CD4-positive, alpha-beta T cell treated with Interleukin-10 for 1 hour (primary cell): ENCODE results near the gene LINGO1.

Experiments used
- DNase-seq: peaks from one replicate; pipeline ENCODE4 v3.0.0-alpha.2; 2020

LINGO1 gene

DNA sequence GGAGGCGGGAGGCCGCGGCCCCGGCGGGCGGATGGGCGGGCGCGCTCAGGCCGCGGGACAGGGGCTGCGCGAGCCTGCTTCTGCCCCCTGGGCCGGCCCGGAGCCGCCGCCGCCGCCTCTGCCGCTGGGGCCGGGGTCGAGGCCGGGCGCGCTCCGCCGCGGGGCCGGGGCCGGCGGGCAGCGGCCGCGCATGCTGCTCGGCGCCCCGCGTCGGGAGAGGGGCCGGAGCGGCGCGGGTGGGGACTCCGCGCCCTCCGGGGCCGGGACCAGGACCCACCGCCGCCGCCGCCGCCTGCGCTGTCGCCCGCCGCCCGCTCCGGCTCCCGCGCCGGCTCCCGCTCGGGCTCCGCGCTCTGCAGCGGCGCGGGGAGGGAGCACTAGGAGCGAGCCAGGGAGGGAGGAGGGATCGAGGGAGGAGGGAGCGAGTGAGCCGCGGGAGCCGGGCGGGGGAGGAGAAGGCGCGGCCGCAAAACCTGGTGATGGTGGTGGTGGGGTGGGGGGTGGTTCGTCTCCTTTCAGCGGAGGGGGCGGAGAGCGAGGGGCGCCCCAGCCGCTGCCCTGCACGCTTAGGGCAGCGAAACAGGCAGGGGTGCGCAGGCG is at the start of gene LINGO1:
Gene LINGO1 (minus strand): TSS at position 379 of the 600 bp plus-strand sequence. CDS start 597 bp downstream, outside the sequence.
- no peak for DNase-seq

DNA sequence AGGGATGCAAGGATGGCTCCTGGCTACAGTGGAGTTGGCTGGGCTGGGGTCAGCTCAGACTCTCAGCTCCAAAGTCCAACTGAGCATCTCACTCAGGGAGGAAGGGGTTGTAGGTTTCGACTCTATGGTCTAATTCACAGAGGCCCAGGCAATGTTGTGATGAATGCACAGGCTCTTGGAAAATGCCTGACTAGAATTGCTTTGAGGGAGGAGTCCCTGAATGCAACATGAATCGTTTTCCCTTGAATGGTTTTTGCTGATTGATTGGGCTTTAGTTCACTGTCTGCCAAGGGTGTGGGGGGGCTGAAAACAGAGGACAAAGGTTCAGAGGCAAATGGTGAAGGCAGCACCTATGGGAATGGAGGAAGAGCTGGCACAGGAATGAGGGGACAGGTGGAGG is 48.6 kb upstream of the LINGO1 start:
- no peak for DNase-seq

GRCh38 chr15:77676569-77677375 is 44.1 kb upstream of the LINGO1 start:
- no peak for DNase-seq

- no peak for DNase-seq
These were observed 43.2 kb upstream of the LINGO1 start for GRCh38 chr15:77675806-77676415.

DNA sequence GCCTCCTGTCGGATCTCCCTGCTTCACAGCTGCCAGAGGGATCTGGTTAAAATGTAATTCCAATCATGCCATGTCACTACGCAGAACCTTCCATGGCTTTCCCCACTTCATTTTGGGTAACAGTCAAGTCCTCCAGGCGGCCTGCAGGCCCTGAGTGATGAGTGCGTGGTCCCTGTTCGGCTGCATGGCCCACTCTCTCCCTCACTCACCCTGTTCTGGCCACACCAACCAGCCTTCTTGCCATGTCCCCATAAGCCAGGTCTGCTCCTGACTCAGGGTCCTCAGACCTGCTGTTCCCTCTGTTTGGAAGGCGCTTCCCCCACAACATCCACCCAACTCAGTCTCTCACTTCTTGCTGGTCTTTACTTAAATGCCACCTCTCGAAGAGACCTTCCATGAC is 41.6 kb upstream of the LINGO1 start:
- no peak for DNase-seq

GRCh38 chr15:77673866-77674265 is 41.2 kb upstream of the LINGO1 start:
- DNase-seq = no peak

DNA sequence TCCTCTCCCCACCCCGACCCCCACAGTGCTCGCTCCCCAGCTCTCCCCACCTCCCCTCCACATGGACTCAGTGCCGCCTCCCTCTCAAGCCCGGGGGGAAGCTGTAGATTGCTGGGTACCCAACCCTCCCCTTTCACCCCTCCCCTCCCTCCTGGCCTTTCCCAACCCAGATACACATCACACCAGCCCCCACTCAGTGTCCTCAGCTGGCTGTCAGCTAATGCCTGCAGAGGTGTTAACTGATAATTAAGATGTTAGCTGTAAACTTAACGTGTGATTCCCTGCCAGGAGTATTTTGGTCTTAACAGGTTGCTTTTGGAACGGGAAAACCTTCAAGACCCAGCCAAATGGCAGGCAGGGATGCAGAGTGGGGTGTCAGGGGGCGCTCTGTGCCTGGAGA is 39.4 kb upstream of the LINGO1 start:
- no peak for DNase-seq

DNA sequence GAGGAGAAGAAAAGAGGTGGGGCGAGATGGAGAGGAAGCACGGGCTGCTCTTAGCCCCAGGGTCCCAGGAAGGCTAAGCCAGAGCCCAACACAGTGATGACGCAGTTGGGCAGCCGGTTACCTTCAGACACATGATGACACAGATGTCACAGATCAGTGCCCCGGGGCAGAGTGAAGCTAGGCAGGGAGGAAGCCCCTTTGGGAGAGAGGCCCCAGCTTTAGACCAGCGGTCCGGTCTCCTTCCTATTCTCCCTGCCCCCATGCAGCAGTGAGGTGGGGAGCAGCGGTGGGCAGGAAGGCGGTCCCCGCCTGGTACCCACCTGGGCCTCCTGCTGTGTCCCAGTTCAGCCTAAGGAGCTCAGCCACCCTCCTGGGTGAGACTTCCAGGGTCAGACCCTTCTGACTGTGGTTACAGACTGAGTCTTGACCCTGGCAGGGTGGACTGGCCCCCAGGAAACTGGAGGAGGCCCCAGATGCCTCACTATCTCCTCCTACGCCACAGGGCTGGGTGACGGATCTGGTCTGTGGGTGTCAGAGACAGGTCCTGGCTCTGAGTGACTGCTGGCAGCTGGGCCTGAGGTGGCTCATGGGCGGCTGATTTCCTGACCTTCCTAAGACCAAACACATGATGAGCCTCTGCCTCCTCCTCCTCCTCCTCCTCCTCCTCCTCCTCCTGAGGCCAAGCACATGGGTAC is 38.8 kb upstream of the LINGO1 start:
- DNase-seq = no peak

GRCh38 chr15:77670558-77671361 is 38.0 kb upstream of the LINGO1 start:
- DNase-seq = no peak

GRCh38 chr15:77669896-77670295 is 37.2 kb upstream of the LINGO1 start:
- no peak for DNase-seq

GRCh38 chr15:77667338-77668234 is 34.9 kb upstream of the LINGO1 start:
- DNase-seq = no peak

- DNase-seq = no peak
These were observed 33.6 kb upstream of the LINGO1 start for GRCh38 chr15:77666296-77666660.

DNA sequence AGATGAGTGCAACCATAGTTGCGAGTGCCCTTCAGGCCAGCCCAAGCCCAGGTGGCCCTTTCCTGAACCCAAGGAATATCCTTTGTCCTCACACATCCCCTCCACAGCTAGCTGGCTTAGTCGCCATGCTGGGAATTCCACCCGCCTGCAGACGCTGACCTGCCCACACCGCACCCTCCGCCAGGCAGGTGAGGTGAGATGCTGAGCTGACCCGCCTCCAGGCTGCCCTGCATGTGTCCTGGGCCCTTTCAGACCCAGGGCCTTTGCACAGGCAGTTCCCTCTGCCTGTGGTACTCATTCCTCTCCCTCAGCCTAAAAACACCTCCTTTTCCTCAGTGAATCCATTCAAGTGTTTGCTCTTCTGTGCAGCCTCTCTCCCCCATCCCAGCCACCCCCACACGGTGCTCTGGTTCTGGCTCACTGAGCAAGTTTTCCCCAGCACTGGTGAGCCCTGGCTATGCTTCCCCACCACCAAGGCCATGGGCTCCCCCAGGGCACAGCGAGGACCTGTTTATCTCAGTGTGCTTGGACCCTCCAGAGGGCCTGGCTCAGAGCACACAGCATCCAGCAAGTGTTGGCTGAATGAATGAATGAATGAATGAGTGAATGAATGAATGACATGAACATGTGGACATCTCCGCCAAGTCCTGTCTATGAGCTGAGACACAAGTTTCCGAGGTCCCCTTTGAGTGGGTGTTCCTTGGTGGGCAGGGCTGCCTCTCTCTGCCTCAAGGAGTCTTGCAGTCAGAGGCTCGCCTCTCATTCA is 33.0 kb upstream of the LINGO1 start:
- no peak for DNase-seq

GRCh38 chr15:77664428-77664827 is 31.7 kb upstream of the LINGO1 start:
- no peak for DNase-seq

DNA sequence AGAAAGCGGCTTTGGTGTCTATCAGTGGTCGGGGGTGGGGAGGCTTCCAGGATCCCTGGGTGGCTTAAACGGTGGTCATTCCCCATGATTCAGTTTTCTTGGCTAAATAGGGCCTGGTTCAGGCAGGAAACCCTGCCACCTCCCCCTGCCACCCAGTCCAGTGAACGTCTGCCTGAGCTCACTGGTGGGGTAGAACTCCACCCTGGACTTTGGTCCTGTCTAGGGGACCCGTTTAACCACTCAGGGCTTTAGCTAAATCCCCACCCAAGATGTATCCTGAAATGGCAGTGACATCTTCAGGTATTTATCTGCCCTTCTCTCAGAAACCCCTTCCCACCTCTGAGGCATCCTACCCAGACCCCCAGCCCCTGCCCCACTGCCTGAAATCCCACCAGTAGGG is 30.5 kb upstream of the LINGO1 start:
- no peak for DNase-seq

GRCh38 chr15:77659350-77660321 is 26.9 kb upstream of the LINGO1 start:
- no peak for DNase-seq

GRCh38 chr15:77658304-77658703 is 25.6 kb upstream of the LINGO1 start:
- DNase-seq = no peak

- DNase-seq = no peak
These were observed 25.0 kb upstream of the LINGO1 start for GRCh38 chr15:77657634-77658238.

DNA sequence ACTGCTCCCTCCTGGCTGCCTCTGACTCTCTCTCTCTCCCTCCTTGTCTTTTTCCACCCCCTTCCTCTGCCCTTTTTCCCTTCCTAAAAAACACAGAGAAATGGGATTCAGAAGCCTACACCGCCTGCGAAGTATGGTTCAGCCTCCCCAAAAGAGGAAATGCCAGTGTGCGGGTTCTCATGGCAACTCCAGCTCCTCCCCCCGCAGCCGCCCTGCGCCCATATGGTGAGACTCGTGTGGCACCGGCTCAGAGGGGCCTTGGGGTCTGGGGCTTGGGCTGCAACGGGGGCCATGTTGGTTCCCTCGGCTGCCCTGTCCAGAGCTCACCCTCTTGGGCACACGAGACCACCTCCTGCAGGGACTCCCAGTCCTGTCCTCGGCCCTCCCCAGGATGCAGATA is 23.6 kb upstream of the LINGO1 start:
- DNase-seq = no peak
